IPS-20b (cell line): Measurements from ENCODE around the gene MAGI2.

Experiments used
- H3K27ac ChIP-seq: one replicate; pipeline ENCODE4 v1.5.1; 2013; ENCODE audit warnings: low read length
- H3K27me3 ChIP-seq: 2 replicates; pipeline ENCODE4 v1.6.1; 2013; ENCODE audit warnings: mild to moderate bottlenecking, low read length, inconsistent platforms; ENCODE audit not compliant: insufficient read depth
- H3K36me3 ChIP-seq: 2 replicates; pipeline ENCODE4 v1.6.1; 2013; ENCODE audit warnings: low read depth, mild to moderate bottlenecking, inconsistent platforms, low read length, moderate library complexity; ENCODE audit not compliant: insufficient read depth
- H3K4me1 ChIP-seq: 2 replicates; pipeline ENCODE4 v1.6.1; 2013; ENCODE audit warnings: mild to moderate bottlenecking, control low read depth, inconsistent platforms, low read length, moderate library complexity; ENCODE audit not compliant: insufficient read depth
- H3K4me3 ChIP-seq: 2 replicates; pipeline ENCODE4 v1.5.1; 2013; ENCODE audit warnings: mild to moderate bottlenecking, low read length, inconsistent platforms
- H3K9ac ChIP-seq: 2 replicates; pipeline ENCODE4 v1.6.1; 2013; ENCODE audit warnings: low read depth, mild to moderate bottlenecking, inconsistent platforms, low read length, moderate library complexity
- H3K9me3 ChIP-seq: 2 replicates; pipeline ENCODE4 v1.6.1; 2013; ENCODE audit warnings: mild to moderate bottlenecking, low read depth, low read length, inconsistent platforms; ENCODE audit not compliant: insufficient read depth

Gene MAGI2

GRCh38 chr7:78284945-78285344 lies 1168.5 kb downstream of the MAGI2 start:
- Histone ChIP-seq H3K36me3 (no peaks in the 10 kb centered on the region), H3K4me1 (no peaks in the 10 kb centered on the region), H3K9ac (no peak overlapping the region), H3K4me3 (no peak overlapping the region), H3K27me3 (no peaks in the 10 kb centered on the region), H3K9me3 (no peaks in the 10 kb centered on the region), H3K27ac (no peak overlapping the region)

GRCh38 chr7:78280276-78280675 lies 1173.2 kb downstream of the MAGI2 start:
- no peaks in the 10 kb centered on the region for H3K9me3 ChIP-seq
- H3K4me1 ChIP-seq: no peaks in the 10 kb centered on the region
- no peak overlapping the region for H3K4me3 ChIP-seq
- H3K36me3 ChIP-seq: no peaks in the 10 kb centered on the region
- no peak overlapping the region for H3K9ac ChIP-seq
- H3K27ac ChIP-seq: no peak overlapping the region
- H3K27me3 ChIP-seq: no peaks in the 10 kb centered on the region

- no peaks in the 10 kb centered on the region for H3K36me3 ChIP-seq
- no peaks in the 10 kb centered on the region for H3K9me3 ChIP-seq
- no peak overlapping the region for H3K4me3 ChIP-seq
- H3K27me3 ChIP-seq: no peaks in the 10 kb centered on the region
- H3K9ac ChIP-seq: no peak overlapping the region
- H3K4me1 ChIP-seq: no peaks in the 10 kb centered on the region
- no peak overlapping the region for H3K27ac ChIP-seq
These were observed 1174.0 kb downstream of the MAGI2 start for GRCh38 chr7:78279457-78279856.

- H3K36me3 ChIP-seq: no peaks in the 10 kb centered on the region
- H3K27me3 ChIP-seq: no peaks in the 10 kb centered on the region
- H3K9ac ChIP-seq: no peak overlapping the region
- H3K9me3 ChIP-seq: no peaks in the 10 kb centered on the region
- no peaks in the 10 kb centered on the region for H3K4me1 ChIP-seq
- H3K4me3 ChIP-seq: no peak overlapping the region
- H3K27ac ChIP-seq: no peak overlapping the region
These were observed 1174.4 kb downstream of the MAGI2 start for GRCh38 chr7:78279032-78279431.

- Histone ChIP-seq H3K27ac (no peak overlapping the region), H3K9ac (no peak overlapping the region), H3K9me3 (no peaks in the 10 kb centered on the region)
These were observed 1186.3 kb downstream of the MAGI2 start for GRCh38 chr7:78267141-78267540.

GRCh38 chr7:78265486-78265885 lies 1188.0 kb downstream of the MAGI2 start:
- Histone ChIP-seq H3K4me3 (no peak overlapping the region), H3K27me3 (no peaks in the 10 kb centered on the region), H3K9ac (no peak overlapping the region)

More at GRCh38 chr7:78267141-78267540, 1186.3 kb downstream of the MAGI2 start:
- H3K36me3 ChIP-seq: no peaks in the 10 kb centered on the region
- no peak overlapping the region for H3K4me3 ChIP-seq
- peaks cover 7% of the 10 kb centered on the region; the same call in 1 of the 2 replicates for H3K4me1 ChIP-seq
- H3K27me3 ChIP-seq: no peaks in the 10 kb centered on the region

GRCh38 chr7:78265071-78265470 lies 1188.4 kb downstream of the MAGI2 start:
- Histone ChIP-seq H3K27ac (no peak overlapping the region), H3K9me3 (no peaks in the 10 kb centered on the region), H3K36me3 (no peaks in the 10 kb centered on the region), H3K9ac (no peak overlapping the region), H3K4me3 (no peak overlapping the region), H3K27me3 (no peaks in the 10 kb centered on the region), H3K4me1 (peaks cover 7% of the 10 kb centered on the region; the same call in 1 of the 2 replicates)

More at GRCh38 chr7:78265486-78265885, 1188.0 kb downstream of the MAGI2 start:
- H3K36me3 ChIP-seq: no peaks in the 10 kb centered on the region
- H3K4me1 ChIP-seq: peaks cover 7% of the 10 kb centered on the region; the same call in 1 of the 2 replicates
- H3K9me3 ChIP-seq: no peaks in the 10 kb centered on the region
- no peak overlapping the region for H3K27ac ChIP-seq

GRCh38 chr7:78264105-78264504 lies 1189.4 kb downstream of the MAGI2 start:
- Histone ChIP-seq H3K4me1 (peaks cover 7% of the 10 kb centered on the region; the same call in 1 of the 2 replicates), H3K27ac (no peak overlapping the region), H3K9ac (no peak overlapping the region), H3K27me3 (no peaks in the 10 kb centered on the region), H3K36me3 (no peaks in the 10 kb centered on the region), H3K4me3 (no peak overlapping the region), H3K9me3 (no peaks in the 10 kb centered on the region)

- no peaks in the 10 kb centered on the region for H3K9me3 ChIP-seq
- no peaks in the 10 kb centered on the region for H3K27me3 ChIP-seq
- no peak overlapping the region for H3K27ac ChIP-seq
- H3K4me1 ChIP-seq: peaks cover 7% of the 10 kb centered on the region; the same call in 1 of the 2 replicates
- no peak overlapping the region for H3K4me3 ChIP-seq
- H3K36me3 ChIP-seq: no peaks in the 10 kb centered on the region
- no peak overlapping the region for H3K9ac ChIP-seq
These were observed 1191.7 kb downstream of the MAGI2 start for GRCh38 chr7:78261739-78262138.

GRCh38 chr7:78261302-78261701 lies 1192.2 kb downstream of the MAGI2 start:
- no peaks in the 10 kb centered on the region for H3K27me3 ChIP-seq
- no peaks in the 10 kb centered on the region for H3K9me3 ChIP-seq
- H3K9ac ChIP-seq: no peak overlapping the region

GRCh38 chr7:78260826-78261225 lies 1192.6 kb downstream of the MAGI2 start:
- Histone ChIP-seq H3K4me3 (no peak overlapping the region), H3K27me3 (no peaks in the 10 kb centered on the region), H3K36me3 (no peaks in the 10 kb centered on the region), H3K9ac (no peak overlapping the region), H3K4me1 (peaks cover 7% of the 10 kb centered on the region; the same call in 1 of the 2 replicates), H3K27ac (no peak overlapping the region), H3K9me3 (no peaks in the 10 kb centered on the region)

More at GRCh38 chr7:78261302-78261701, 1192.2 kb downstream of the MAGI2 start:
- peaks cover 7% of the 10 kb centered on the region; the same call in 1 of the 2 replicates for H3K4me1 ChIP-seq
- no peak overlapping the region for H3K4me3 ChIP-seq
- H3K36me3 ChIP-seq: no peaks in the 10 kb centered on the region
- no peak overlapping the region for H3K27ac ChIP-seq

- Histone ChIP-seq H3K36me3 (no peaks in the 10 kb centered on the region), H3K27ac (no peak overlapping the region), H3K27me3 (no peaks in the 10 kb centered on the region), H3K4me1 (no peaks in the 10 kb centered on the region), H3K9ac (no peak overlapping the region), H3K4me3 (no peak overlapping the region), H3K9me3 (no peaks in the 10 kb centered on the region)
These were observed 1198.8 kb downstream of the MAGI2 start for GRCh38 chr7:78254726-78255055.
